GM13976 (cell line): ENCODE results near the gene PIP5K1B.

Source experiments
- DNase-seq: peaks from one replicate; pipeline ENCODE4 v3.0.0; 2012; ENCODE audit warnings: low spot score
- CTCF ChIP-seq: IDR thresholded peaks from 2 replicates; pipeline ENCODE4 v1.5.1; 2012; ENCODE audit warnings: borderline replicate concordance, mild to moderate bottlenecking; ENCODE audit not compliant: insufficient read depth; ENCODE audit errors: extremely low read depth, missing control alignments, control extremely low read depth
- in situ Hi-C: fragments of 300-500 bp; cut with MboI; formaldehyde crosslinking; loops from one replicate; pipeline ENCODE4 v1.12.0; 2022; ENCODE audit warnings: low sequenced_read_pairs, mixed read lengths, inconsistent platforms; ENCODE audit not compliant: unreplicated experiment

PIP5K1B gene

GRCh38 chr9:68749135-68749534 lies 44.1 kb downstream of the PIP5K1B start:
- DNase-seq: no peak
- TF ChIP-seq CTCF: no peak
- in situ Hi-C loops: no loop called here

GRCh38 chr9:68749579-68750159 lies 44.6 kb downstream of the PIP5K1B start:
- TF ChIP-seq CTCF: no peak
- no peak for DNase-seq
- in situ Hi-C loops: no loop called here

- in situ Hi-C loops: no loop called here
- no peak for DNase-seq
- no peak for TF ChIP-seq CTCF
These were observed 45.2 kb downstream of the PIP5K1B start for GRCh38 chr9:68750255-68750654.

- no peak for DNase-seq
- in situ Hi-C loops: no loop called here
- no peak for TF ChIP-seq CTCF
These were observed 45.7 kb downstream of the PIP5K1B start for GRCh38 chr9:68750786-68751185.

GRCh38 chr9:68751556-68751955 lies 46.5 kb downstream of the PIP5K1B start:
- DNase-seq: no peak
- in situ Hi-C loops: no loop called here
- TF ChIP-seq CTCF: no peak

GRCh38 chr9:68755051-68755450 lies 50.0 kb downstream of the PIP5K1B start:
- no peak for DNase-seq
- in situ Hi-C loops: no loop called here
- TF ChIP-seq CTCF: no peak
